ENCODE results near the gene KCNB1.

GRCh38 chr20:49447364-49447763, 35.1 kb downstream of the KCNB1 start:
- TF ChIP-seq CTCF (IDR thresholded peaks at IDR 0.05; ENCODE audit: low read depth, low read length) (no peak), MAX (IDR thresholded peaks at IDR 0.05; ENCODE audit: low read depth, low read length) (no peak), POLR2A (IDR thresholded peaks at IDR 0.05; ENCODE audit: extremely low read depth, insufficient read length) (no peak)

Measured in NB4 (cell line).